GM21367 (cell line): ENCODE results near the gene CENPS.
"Not testable (repeated sequence)": the region's sequence is repeated elsewhere in the genome, so short reads cannot be mapped to it uniquely, and the experiment has no call there.

Experiments used
- ATAC-seq: cut with Tn5 transposase; IDR thresholded peaks from one replicate; pipeline ENCODE4 v1.9.1; 2021; ENCODE audit not compliant: unreplicated experiment

Gene CENPS

GRCh38 chr1:10418741-10419140, 11.5 kb upstream of the CENPS start:
- ATAC-seq = not testable (repeated sequence)

- ATAC-seq = no peak
Measured at GRCh38 chr1:10419351-10419750, 10.9 kb upstream of the CENPS start.

DNA sequence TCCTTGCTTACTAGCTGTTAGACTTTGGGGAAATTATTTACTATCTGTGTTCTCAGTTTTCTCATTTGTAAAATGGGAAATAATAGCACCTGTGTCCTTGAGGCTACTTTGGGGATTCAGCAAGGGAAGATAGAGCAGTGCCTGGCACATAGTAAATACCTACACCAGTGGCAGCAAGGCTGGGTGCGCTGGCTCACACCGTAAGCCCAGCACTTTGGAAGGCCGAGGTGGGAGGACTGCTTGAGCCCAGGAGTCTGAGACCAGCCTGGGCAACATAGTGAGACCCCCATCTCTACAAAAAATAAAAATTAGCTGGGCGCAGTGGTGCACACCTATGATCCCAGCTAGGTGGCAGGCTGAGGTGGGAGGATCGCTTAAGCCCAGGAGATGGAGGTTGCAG, 8.6 kb upstream of the CENPS start:
- no peak for ATAC-seq

DNA sequence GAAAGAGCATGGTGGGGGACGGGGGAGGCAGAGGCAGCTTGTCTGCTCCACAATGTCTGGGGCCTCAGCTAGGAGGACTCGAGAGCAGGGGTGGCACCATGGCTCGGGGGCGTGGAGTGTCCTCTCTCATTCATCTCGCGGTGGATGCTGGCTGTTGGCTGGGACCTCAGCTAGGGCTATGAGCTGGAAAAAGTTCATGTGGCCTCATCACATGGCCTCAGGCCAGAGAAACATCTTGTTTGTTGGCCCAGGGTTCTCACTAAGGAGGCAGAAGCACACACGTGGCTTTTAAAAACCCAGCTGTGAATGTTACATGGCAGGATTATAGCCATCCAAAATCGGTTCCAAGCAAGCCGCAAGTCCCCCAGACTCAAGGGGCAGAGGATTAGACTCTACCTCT, 6.2 kb upstream of the CENPS start:
- no peak for ATAC-seq

DNA sequence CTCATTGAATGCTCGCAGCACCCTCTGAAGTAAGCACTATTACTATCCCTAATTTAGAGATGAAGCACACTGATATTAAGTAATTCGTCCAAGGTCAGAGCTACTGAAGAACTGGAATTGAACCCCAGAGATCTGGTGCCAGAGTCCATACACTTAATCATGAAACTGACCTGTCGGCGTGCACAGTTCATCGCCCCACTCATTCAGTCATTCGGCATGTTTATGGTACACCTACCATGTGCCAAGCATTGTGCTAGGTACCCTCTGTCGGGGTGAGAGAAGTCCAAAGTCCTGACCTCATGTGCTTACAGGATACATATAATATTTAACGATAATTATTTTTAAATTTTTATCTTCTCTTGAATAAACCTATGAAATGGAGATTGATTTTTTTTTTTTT, 5.6 kb upstream of the CENPS start:
- ATAC-seq = no peak

- not testable (repeated sequence) for ATAC-seq
Measured at GRCh38 chr1:10425826-10426534, 4.3 kb upstream of the CENPS start.

DNA sequence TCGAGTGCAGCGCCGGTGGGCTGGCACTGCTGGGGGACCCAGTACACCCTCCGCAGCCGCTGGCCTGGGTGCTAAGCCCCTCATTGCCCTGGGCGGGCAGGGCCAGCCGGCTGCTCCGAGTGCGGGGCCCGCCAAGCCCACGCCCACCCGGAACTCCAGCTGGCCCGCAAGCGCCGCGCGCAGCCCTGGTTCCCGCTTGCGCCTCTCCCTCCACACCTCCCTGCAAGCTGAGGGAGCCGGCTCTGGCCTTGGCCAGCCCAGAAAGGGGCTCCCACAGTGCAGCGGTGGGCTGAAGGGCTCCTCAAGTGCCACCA, 3.7 kb upstream of the CENPS start:
- not testable (repeated sequence) for ATAC-seq

DNA sequence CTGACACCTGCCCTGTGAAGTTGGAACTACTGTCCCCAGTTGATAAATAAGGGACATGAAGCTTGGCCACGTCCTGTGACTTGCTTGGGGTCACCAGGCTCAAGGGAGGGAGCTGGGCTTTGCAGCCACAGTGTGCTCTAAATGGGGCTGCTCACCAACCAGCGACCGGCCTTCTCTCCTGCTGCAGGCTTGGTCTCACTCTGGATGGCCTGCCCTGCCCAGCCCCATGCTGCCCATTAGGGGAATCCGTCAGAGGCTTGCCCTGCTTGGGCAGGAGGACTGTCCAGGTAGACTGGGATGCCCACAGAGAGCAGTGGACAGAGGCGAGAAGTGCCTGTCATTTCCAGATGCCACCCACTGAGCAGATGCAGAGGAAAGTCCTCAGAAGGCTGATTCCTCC, 1.2 kb upstream of the CENPS start:
- ATAC-seq = no peak

DNA sequence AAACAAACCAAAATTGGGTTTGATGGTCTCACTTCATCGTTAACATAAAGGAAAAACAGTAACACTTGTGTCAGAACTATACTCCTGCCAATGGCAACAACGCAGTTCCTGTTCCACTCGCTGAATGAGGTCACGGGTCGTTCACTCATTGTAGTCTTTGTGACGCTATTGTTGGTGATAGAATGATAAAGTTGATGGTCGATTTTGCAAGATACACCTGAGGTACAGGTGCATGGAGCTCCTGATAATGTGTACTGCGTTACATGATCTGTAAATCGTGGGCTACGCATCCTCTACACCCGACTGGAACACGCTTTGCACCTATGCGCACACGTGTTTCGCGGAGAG, 391 bp upstream of the CENPS start:
- peak; percentile 14 for ATAC-seq

- no peak for ATAC-seq
Measured at GRCh38 chr1:10431070-10431730, 967 bp downstream of the CENPS start.

DNA sequence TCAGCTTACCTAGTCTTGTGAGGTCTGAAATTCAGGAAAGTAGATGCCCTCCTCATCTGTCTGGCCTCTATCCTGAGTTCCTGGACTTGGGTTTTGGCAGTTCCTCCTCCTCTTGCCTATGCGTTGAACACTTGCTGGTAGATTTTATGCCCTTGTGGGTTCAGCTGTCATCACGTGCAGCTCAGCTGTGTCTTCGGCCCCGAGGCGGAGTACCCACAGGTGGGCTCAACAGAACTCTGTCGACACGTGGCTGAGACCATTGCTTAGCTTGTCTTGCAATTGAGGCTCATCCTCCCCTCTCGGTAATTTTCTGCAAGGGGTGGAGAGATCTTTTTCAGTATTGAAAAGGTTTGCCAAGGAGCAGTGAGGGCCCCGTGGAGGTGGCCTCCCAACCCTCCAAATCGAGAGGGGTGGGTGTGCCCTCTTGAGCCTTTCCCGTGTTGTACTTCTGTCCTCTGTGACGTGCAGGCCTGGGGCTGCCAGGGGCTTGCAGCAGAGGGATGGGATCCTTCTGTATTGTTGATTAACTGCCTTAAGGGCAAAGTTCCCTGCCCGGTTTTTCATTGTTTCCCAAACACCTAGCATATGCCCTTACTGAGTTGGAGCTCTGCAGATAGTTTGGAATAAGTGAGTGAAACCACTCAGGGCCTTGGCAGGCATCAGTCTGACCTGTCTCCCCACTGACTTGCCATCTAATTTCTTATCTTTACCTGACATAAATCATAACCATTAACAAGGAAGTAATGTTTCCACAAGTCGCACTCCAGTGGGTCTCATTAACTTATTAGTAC, 2.9 kb downstream of the CENPS start:
- no peak for ATAC-seq

GRCh38 chr1:10433790-10434189, 3.6 kb downstream of the CENPS start:
- no peak for ATAC-seq

DNA sequence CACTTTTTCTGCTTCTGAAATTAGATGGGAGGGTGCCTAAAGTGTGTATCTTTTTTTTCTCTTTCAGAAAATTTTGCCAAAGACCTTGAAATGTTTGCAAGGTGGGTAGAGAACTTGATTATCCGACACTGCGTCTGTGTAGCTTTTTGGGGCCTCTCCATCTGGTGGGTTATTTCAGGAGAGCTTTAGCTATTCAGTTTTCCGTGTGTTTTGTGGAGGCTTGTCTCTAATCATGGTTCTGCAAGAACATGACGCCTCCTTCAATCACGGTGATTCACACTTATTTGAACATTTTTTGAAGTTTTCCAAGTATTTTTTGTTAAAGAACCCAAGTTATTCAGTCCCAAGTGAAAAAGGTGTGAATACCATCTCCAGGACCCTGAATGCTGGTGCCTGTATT, 4.4 kb downstream of the CENPS start:
- no peak for ATAC-seq

GRCh38 chr1:10437052-10437451, 6.8 kb downstream of the CENPS start:
- ATAC-seq = no peak

DNA sequence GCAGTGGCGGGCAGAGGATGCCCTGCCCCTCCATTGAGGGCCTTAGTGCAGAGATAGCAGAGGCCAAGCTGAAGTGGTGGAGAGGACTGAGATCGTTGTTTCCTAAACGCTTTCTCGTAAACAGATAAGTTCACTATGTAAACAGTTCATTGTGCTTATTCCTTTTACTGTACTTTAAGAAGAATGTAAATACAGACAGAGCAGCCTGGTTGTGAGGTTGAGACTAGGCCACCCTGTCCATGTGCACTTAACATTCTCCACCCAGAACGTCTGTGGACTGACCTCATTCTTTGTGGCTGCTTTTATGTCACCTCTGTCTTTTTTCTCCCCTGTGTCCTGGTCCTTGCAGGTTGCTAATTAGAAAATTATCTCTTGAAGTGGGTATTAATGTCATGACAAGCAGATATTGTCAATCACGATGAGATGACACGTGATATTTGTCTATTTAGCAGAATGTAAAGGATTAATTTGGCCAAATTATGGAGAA, 8.5 kb downstream of the CENPS start:
- no peak for ATAC-seq

DNA sequence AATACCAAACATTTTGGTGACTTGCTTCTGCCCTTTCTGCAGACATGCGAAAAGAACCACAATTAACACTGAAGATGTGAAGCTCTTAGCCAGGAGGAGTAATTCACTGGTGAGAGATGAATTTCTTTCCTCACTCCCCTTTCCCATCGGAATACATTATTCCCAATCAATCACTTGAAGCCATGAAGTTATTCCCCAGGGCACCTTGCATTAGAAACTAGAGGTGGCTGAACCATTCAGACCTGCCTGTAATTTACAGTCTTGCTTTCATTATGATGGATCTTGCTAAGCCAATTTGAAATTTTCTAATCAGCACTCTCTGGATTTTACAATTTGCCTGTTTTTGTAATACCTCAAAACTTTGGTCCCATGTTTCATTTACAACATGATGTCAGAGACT, 10.1 kb downstream of the CENPS start:
- no peak for ATAC-seq

- ATAC-seq = no peak
Measured at GRCh38 chr1:10440794-10441193, 10.6 kb downstream of the CENPS start.

GRCh38 chr1:10444248-10444647, 14.0 kb downstream of the CENPS start:
- ATAC-seq = no peak

- ATAC-seq = no peak
Measured at GRCh38 chr1:10444795-10445397, 14.7 kb downstream of the CENPS start.

GRCh38 chr1:10446790-10447422, 16.7 kb downstream of the CENPS start:
- no peak for ATAC-seq

GRCh38 chr1:10449751-10450150, 19.5 kb downstream of the CENPS start, which contains the start of gene CORT:
CORT (plus strand) TSS chr1:10450031; CDS start chr1:10450224, 193 bp downstream.
- no peak for ATAC-seq
